ENCODE measurements around the gene MID1.

The MID1 gene

DNA sequence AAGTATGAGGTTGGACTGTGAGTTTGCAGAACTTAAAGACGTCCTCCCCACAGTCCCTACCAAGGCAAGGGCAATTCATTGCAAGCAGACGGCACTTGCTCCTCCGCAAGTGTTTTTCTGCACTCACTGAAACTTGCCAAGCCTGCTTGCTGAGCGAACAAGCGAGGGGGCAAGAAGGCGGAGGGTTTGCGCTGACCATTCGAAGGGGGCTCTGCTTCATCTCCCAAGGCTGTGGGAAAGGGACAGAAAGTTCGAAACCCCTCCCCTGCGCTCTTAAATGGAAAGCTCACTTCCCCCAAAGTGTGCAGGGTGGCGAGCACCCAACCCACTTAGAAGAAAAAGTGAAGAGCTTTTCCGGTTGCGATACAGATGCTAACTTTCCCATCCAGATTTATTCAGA is 1.4 kb downstream of the MID1 start:
- no peaks in the 10 kb centered on the region for H3K9me3 ChIP-seq (ENCODE audit: control insufficient read depth, low read length)
- no peak overlapping the region for H3K27ac ChIP-seq (ENCODE audit: insufficient read depth, low read length, poor library complexity, severe bottlenecking)
- H3K4me3 ChIP-seq (ENCODE audit: insufficient read depth, low read depth, low read length, poor library complexity, severe bottlenecking) = no peak overlapping the region
- H3K4me1 ChIP-seq (ENCODE audit: control insufficient read depth, insufficient read depth, low read length, poor library complexity, severe bottlenecking) = no peaks in the 10 kb centered on the region
- no peak for DNase-seq
- H3K27me3 ChIP-seq (replicated peaks; ENCODE audit: control insufficient read depth, insufficient read depth, low read length, poor library complexity, severe bottlenecking) = no peaks in the 10 kb centered on the region
- H3K36me3 ChIP-seq (ENCODE audit: control insufficient read depth, insufficient read depth, low read length) = no peaks in the 10 kb centered on the region

DNA sequence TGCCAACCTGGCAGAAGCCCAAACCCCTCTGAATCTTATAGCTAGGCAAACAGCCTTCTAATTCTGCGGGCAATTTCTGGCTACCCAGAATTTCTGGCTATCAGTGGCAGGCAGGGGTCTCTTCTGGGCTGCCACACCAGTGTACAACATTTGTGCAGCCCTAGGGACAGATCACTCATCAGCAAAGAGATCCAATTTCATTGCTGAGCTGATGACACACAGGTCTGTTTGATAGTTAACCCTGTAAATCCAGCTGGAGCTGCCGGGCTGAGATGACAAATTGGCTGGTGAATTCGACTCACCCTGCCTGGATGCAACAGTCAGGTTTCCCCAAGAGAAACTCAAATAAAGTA is 2.4 kb downstream of the MID1 start:
- H3K27ac ChIP-seq (ENCODE audit: insufficient read depth, low read length, poor library complexity, severe bottlenecking) = no peak overlapping the region
- DNase-seq = no peak
- H3K4me3 ChIP-seq (ENCODE audit: insufficient read depth, low read depth, low read length, poor library complexity, severe bottlenecking) = no peak overlapping the region
- H3K36me3 ChIP-seq (ENCODE audit: control insufficient read depth, insufficient read depth, low read length) = no peaks in the 10 kb centered on the region
- H3K27me3 ChIP-seq (replicated peaks; ENCODE audit: control insufficient read depth, insufficient read depth, low read length, poor library complexity, severe bottlenecking) = no peaks in the 10 kb centered on the region
- no peaks in the 10 kb centered on the region for H3K9me3 ChIP-seq (ENCODE audit: control insufficient read depth, low read length)
- H3K4me1 ChIP-seq (ENCODE audit: control insufficient read depth, insufficient read depth, low read length, poor library complexity, severe bottlenecking) = no peaks in the 10 kb centered on the region

DNA sequence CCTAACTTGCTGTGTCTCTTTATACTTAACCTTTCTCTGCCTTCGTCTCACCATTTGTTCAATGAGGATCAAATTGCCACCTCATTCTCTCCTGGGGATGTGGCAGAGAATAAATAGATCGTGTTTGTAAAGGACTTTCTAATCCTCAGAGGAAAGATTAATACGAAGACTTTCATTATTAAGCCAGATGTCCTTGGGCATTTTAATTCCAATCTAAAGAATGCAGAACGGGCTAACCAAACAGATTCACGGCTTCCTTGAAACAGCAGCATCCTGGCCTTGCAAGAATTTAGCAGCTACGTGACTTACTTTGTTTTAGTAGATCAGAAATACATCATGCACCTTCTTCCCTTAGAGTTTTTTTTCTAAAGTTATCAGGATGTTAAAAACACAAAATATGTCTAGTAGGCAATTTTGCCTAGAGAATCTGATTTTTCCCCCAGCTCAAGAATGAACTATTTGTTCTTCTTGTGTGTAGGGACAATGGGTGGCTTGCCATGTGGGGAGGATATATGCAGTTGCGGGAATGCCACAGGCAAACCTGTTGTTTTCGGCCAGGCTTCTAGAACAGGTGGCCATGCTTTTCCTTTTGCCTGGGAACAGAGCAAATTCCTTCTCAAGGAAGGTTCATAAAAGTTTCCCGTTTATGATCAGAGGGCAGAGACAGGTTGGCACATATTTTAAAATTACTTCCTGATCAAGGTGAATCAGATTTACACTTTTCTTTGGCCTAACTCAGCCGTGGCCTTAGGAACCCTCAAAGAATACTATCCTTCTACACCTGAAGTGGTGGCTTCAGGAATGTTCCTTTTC is 3.0 kb downstream of the MID1 start:
- Histone ChIP-seq H3K4me1 (ENCODE audit: control insufficient read depth, insufficient read depth, low read length, poor library complexity, severe bottlenecking) (no peaks in the 10 kb centered on the region), H3K36me3 (ENCODE audit: control insufficient read depth, insufficient read depth, low read length) (no peaks in the 10 kb centered on the region), H3K27me3 (replicated peaks; ENCODE audit: control insufficient read depth, insufficient read depth, low read length, poor library complexity, severe bottlenecking) (no peaks in the 10 kb centered on the region), H3K27ac (ENCODE audit: insufficient read depth, low read length, poor library complexity, severe bottlenecking) (no peak overlapping the region), H3K4me3 (ENCODE audit: insufficient read depth, low read depth, low read length, poor library complexity, severe bottlenecking) (no peak overlapping the region), H3K9me3 (ENCODE audit: control insufficient read depth, low read length) (no peaks in the 10 kb centered on the region)
- DNase-seq = no peak

DNA sequence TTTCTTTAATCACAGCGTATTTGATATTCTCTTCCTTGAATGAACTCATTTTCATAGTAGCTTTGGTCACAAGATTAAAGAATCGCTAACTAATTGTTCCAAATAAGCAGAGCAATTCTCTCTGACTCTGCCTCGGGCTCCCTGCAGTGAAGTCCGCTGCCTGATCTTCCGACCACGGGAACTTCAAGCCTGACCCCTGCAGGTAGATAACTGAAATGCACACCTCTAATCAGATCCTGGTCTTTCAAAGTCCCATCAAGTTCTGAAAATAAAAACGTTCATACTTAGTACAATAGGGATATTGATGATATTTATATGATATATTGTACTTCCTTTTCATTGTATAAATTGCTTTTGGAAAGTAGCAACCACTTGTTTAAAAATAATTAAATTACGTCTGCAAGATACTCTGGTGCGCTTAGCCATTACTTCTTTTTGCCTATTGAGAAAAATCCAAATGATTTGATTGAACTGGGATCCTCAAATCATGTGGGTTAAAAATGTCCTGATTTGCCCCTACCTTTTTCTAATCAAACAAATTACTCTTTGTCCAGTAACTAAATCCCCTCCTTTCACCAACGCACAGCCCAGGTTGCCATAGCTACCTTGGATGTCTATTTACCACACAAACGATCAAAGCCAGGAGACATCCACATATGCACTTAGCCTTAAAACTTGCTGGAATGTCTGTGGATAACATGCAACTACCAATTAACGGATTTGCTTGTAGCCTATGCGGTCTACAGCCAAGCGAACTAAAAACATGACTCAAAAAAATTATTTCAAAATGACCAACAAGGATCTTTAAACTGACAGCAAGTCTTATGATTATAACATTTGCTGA is 4.2 kb downstream of the MID1 start:
- no peaks in the 10 kb centered on the region for H3K4me1 ChIP-seq (ENCODE audit: control insufficient read depth, insufficient read depth, low read length, poor library complexity, severe bottlenecking)
- H3K27ac ChIP-seq (ENCODE audit: insufficient read depth, low read length, poor library complexity, severe bottlenecking) = no peak overlapping the region

DNA sequence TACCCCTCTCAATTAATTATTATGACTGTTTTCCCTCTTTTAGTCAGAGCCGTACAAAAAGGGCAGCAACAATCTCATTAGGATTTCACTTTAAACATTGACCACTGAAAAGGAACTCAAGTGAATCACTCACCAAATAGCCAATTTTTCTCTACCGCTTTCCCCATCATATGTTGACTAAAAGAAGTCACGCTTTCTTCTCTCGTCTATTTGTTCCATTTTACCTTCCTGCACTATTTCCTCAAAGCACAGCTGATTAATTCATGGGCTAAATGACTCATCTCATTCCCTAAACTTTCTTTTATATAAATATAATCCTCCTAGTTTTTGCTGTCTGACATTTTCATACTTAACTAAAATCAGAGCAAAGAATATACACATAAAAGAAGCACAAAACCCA is 8.2 kb downstream of the MID1 start:
- H3K27ac ChIP-seq (ENCODE audit: insufficient read depth, low read length, poor library complexity, severe bottlenecking) = no peak overlapping the region
- no peak overlapping the region for H3K4me3 ChIP-seq (ENCODE audit: insufficient read depth, low read depth, low read length, poor library complexity, severe bottlenecking)

More for the DNA sequence above, 4.2 kb downstream of the MID1 start:
- Histone ChIP-seq H3K36me3 (ENCODE audit: control insufficient read depth, insufficient read depth, low read length) (no peaks in the 10 kb centered on the region), H3K9me3 (ENCODE audit: control insufficient read depth, low read length) (no peaks in the 10 kb centered on the region), H3K27me3 (replicated peaks; ENCODE audit: control insufficient read depth, insufficient read depth, low read length, poor library complexity, severe bottlenecking) (no peaks in the 10 kb centered on the region), H3K4me3 (ENCODE audit: insufficient read depth, low read depth, low read length, poor library complexity, severe bottlenecking) (no peak overlapping the region)
- DNase-seq = no peak

DNA sequence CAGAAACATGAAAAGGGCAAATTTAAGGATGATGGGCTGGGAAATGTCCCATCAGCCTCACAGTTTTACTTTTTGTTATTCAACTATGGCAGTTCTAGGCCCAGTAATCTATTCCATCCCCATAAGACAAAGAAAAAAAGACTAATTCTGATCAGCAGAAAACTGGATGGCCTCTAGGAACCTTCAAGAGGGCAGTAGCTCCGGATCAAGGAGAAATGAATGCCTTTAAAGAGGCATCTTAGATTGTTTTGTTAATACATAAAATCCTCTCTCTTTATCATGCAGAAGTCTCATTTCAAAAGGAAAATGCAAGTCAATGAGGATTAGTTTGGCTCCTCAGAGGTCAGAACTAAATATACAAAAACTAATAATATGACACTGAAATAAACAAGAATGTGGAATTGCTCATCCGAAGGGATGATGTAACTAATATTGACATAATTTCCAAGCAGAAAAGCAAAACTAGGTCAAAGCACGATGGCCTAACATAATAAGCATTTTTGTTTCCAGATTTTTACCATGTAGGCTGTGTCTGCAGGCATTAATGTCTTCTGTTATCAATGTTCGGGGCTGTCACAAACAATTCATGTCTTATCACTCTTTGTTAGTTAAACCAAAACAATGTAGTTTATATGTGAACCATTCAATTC is 8.8 kb downstream of the MID1 start:
- no peak for DNase-seq
- no peak overlapping the region for H3K27ac ChIP-seq (ENCODE audit: insufficient read depth, low read length, poor library complexity, severe bottlenecking)

More for the DNA sequence above, 8.2 kb downstream of the MID1 start:
- H3K4me1 ChIP-seq (ENCODE audit: control insufficient read depth, insufficient read depth, low read length, poor library complexity, severe bottlenecking) = no peaks in the 10 kb centered on the region
- H3K36me3 ChIP-seq (ENCODE audit: control insufficient read depth, insufficient read depth, low read length) = no peaks in the 10 kb centered on the region
- no peak for DNase-seq
- no peaks in the 10 kb centered on the region for H3K9me3 ChIP-seq (ENCODE audit: control insufficient read depth, low read length)
- H3K27me3 ChIP-seq (replicated peaks; ENCODE audit: control insufficient read depth, insufficient read depth, low read length, poor library complexity, severe bottlenecking) = no peaks in the 10 kb centered on the region

DNA sequence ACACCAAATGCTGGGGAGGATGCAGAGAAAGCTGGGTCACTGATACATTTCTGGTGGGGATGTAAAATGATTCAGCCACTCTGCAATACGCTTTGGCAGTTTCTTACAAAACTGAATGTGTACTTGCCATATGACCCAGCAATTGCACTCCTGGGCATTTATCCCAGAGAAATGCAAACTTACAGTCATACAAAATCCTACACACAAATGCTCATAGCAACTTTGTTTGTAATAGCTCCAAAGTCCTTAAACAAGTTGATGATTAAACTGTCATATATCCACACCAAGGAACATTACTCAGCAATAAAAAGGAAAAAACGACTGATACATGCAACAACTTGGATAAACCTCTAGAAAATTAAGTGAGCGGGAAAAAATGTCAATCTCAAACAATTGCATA is 12.3 kb downstream of the MID1 start:
- no peaks in the 10 kb centered on the region for H3K4me1 ChIP-seq (ENCODE audit: control insufficient read depth, insufficient read depth, low read length, poor library complexity, severe bottlenecking)
- no peak overlapping the region for H3K4me3 ChIP-seq (ENCODE audit: insufficient read depth, low read depth, low read length, poor library complexity, severe bottlenecking)
- H3K27ac ChIP-seq (ENCODE audit: insufficient read depth, low read length, poor library complexity, severe bottlenecking) = no peak overlapping the region
- no peak for DNase-seq
- H3K36me3 ChIP-seq (ENCODE audit: control insufficient read depth, insufficient read depth, low read length) = no peaks in the 10 kb centered on the region
- H3K27me3 ChIP-seq (replicated peaks; ENCODE audit: control insufficient read depth, insufficient read depth, low read length, poor library complexity, severe bottlenecking) = no peaks in the 10 kb centered on the region
- no peaks in the 10 kb centered on the region for H3K9me3 ChIP-seq (ENCODE audit: control insufficient read depth, low read length)

More for the DNA sequence above, 8.8 kb downstream of the MID1 start:
- H3K4me3 ChIP-seq (ENCODE audit: insufficient read depth, low read depth, low read length, poor library complexity, severe bottlenecking) = no peak overlapping the region
- no peaks in the 10 kb centered on the region for H3K9me3 ChIP-seq (ENCODE audit: control insufficient read depth, low read length)
- H3K36me3 ChIP-seq (ENCODE audit: control insufficient read depth, insufficient read depth, low read length) = no peaks in the 10 kb centered on the region
- no peaks in the 10 kb centered on the region for H3K4me1 ChIP-seq (ENCODE audit: control insufficient read depth, insufficient read depth, low read length, poor library complexity, severe bottlenecking)
- H3K27me3 ChIP-seq (replicated peaks; ENCODE audit: control insufficient read depth, insufficient read depth, low read length, poor library complexity, severe bottlenecking) = no peaks in the 10 kb centered on the region

DNA sequence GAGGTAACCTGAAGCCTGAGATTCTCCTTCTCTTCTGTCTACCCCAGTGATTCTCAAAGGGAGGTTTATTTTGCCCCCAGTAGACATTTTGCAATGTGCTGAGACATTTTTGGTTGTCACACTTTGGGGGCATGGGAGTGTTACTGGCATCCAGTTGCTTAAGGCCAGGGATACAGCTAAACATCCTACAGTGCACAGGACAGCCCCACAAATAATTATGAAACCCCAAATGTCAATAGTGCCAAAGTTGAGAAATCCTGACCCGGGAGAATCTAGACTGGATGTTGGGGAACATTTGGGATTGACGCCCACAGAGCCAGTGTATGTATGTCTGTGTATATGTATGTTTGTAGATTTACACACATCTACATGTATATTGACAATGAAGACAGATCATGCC is 13.2 kb downstream of the MID1 start:
- H3K9me3 ChIP-seq (ENCODE audit: control insufficient read depth, low read length) = no peaks in the 10 kb centered on the region
- no peaks in the 10 kb centered on the region for H3K27me3 ChIP-seq (replicated peaks; ENCODE audit: control insufficient read depth, insufficient read depth, low read length, poor library complexity, severe bottlenecking)
- no peak overlapping the region for H3K27ac ChIP-seq (ENCODE audit: insufficient read depth, low read length, poor library complexity, severe bottlenecking)
- H3K36me3 ChIP-seq (ENCODE audit: control insufficient read depth, insufficient read depth, low read length) = no peaks in the 10 kb centered on the region
- no peaks in the 10 kb centered on the region for H3K4me1 ChIP-seq (ENCODE audit: control insufficient read depth, insufficient read depth, low read length, poor library complexity, severe bottlenecking)
- no peak for DNase-seq
- no peak overlapping the region for H3K4me3 ChIP-seq (ENCODE audit: insufficient read depth, low read depth, low read length, poor library complexity, severe bottlenecking)

DNA sequence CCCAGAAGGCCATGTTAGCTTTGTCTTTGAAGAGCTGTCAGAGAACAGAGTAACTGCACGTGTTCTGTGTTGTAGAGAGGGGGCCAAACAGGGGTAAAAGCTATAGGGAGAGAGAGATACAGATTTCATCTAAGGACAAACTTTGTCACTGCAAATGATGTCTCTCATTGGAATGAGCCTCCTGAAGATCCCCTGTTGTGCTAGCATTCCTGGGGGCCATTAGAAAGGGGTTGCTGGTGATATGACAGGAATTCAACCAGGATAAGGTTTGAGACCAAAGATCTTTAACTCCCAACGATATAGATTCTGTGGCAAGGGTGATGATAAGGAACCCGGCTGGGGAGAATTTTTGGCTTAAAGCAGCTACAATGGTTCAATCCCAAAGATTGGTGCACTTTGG is 16.8 kb downstream of the MID1 start:
- Histone ChIP-seq H3K9me3 (ENCODE audit: control insufficient read depth, low read length) (no peaks in the 10 kb centered on the region), H3K36me3 (ENCODE audit: control insufficient read depth, insufficient read depth, low read length) (no peaks in the 10 kb centered on the region)
- no peak for DNase-seq

DNA sequence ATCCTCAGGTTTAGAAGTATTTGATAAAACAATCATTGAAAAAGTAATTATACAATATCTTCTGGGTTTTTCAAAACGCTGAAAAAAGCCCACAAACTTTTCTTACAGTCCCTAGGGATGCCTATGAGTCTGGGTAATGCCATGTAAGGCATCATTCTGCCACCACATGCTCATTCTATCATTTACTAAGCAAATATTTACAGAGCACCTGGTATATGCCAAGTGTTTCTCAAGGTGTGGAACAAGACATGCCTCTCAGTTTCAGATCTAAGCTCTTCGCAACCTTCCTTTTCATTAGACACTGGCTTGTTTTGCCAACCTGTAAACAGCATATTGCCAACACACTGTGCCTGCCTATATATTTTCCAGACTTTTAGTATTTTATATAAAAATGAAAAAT is 17.7 kb downstream of the MID1 start:
- Histone ChIP-seq H3K27me3 (replicated peaks; ENCODE audit: control insufficient read depth, insufficient read depth, low read length, poor library complexity, severe bottlenecking) (no peaks in the 10 kb centered on the region), H3K4me3 (ENCODE audit: insufficient read depth, low read depth, low read length, poor library complexity, severe bottlenecking) (no peak overlapping the region), H3K36me3 (ENCODE audit: control insufficient read depth, insufficient read depth, low read length) (no peaks in the 10 kb centered on the region), H3K4me1 (ENCODE audit: control insufficient read depth, insufficient read depth, low read length, poor library complexity, severe bottlenecking) (no peaks in the 10 kb centered on the region), H3K27ac (ENCODE audit: insufficient read depth, low read length, poor library complexity, severe bottlenecking) (no peak overlapping the region), H3K9me3 (ENCODE audit: control insufficient read depth, low read length) (no peaks in the 10 kb centered on the region)
- no peak for DNase-seq

More for the DNA sequence above, 16.8 kb downstream of the MID1 start:
- no peak overlapping the region for H3K4me3 ChIP-seq (ENCODE audit: insufficient read depth, low read depth, low read length, poor library complexity, severe bottlenecking)
- H3K4me1 ChIP-seq (ENCODE audit: control insufficient read depth, insufficient read depth, low read length, poor library complexity, severe bottlenecking) = no peaks in the 10 kb centered on the region
- no peak overlapping the region for H3K27ac ChIP-seq (ENCODE audit: insufficient read depth, low read length, poor library complexity, severe bottlenecking)
- H3K27me3 ChIP-seq (replicated peaks; ENCODE audit: control insufficient read depth, insufficient read depth, low read length, poor library complexity, severe bottlenecking) = no peaks in the 10 kb centered on the region

Measured in effector memory CD4-positive, alpha-beta T cell (primary cell).